Fibroblast of villous mesenchyme (primary cell): ENCODE measurements around the gene MSI2. TPM values are rescaled to one million over a fixed set of nuclear protein-coding genes. Genes with fewer than 3 reads are reported as not detected.

Experiments
- DNase-seq: peaks from one replicate; pipeline ENCODE4 v3.0.0-alpha.2; 2010; ENCODE audit warnings: low read depth
- H3K4me3 ChIP-seq: 2 replicates; pipeline ENCODE4 v1.5.1; 2011; ENCODE audit warnings: low read depth, mild to moderate bottlenecking, low read length
- total RNA-seq: library from RNA; depleted of rRNA; stranded (reverse); fragments of >200 nt; gene quantifications from 2 replicates; pipeline ENCODE4 v1.2.3, GENCODE V29; 2012
- TF ChIP-seq, protein P1 (sequence below): IDR thresholded peaks from 2 replicates; pipeline ENCODE4 v1.5.1; 2012; ENCODE audit warnings: low read depth, mild to moderate bottlenecking, low read length; ENCODE audit not compliant: insufficient read depth

MSI2 gene
- total RNA-seq, 1 donor: 50.1 TPM

GRCh38 chr17:57448759-57449283 lies 192.5 kb downstream of the MSI2 start:
- TF ChIP-seq, protein P1, sequence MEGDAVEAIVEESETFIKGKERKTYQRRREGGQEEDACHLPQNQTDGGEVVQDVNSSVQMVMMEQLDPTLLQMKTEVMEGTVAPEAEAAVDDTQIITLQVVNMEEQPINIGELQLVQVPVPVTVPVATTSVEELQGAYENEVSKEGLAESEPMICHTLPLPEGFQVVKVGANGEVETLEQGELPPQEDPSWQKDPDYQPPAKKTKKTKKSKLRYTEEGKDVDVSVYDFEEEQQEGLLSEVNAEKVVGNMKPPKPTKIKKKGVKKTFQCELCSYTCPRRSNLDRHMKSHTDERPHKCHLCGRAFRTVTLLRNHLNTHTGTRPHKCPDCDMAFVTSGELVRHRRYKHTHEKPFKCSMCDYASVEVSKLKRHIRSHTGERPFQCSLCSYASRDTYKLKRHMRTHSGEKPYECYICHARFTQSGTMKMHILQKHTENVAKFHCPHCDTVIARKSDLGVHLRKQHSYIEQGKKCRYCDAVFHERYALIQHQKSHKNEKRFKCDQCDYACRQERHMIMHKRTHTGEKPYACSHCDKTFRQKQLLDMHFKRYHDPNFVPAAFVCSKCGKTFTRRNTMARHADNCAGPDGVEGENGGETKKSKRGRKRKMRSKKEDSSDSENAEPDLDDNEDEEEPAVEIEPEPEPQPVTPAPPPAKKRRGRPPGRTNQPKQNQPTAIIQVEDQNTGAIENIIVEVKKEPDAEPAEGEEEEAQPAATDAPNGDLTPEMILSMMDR: no peak
- no peak overlapping the region for H3K4me3 ChIP-seq
- no peak for DNase-seq

- DNase-seq: no peak
- TF ChIP-seq, protein P1: no peak
- H3K4me3 ChIP-seq: no peak overlapping the region
These were observed 194.9 kb downstream of the MSI2 start for GRCh38 chr17:57451191-57451590.

DNA sequence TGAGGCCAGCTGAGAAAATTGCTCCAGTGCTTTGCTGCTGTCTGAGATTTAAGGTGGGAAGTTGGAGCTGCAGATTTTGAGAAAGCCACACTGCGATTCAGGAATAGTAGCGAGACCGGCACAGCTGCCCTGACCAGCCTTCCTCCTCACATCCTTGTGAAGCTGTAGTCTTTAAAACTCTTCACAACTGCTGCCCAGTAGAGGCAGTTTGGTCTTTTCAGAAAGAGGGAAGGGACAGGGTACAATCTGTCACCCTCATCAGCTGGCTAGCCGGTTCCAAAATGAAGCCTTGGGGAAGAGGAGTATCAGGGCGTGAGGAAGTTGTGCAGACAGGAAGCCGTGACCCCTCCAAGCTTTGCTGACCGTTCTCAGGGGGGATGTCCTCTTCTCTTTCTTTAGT lies 195.3 kb downstream of the MSI2 start:
- H3K4me3 ChIP-seq: no peak overlapping the region
- DNase-seq: no peak
- TF ChIP-seq, protein P1: no peak

- TF ChIP-seq, protein P1: no peak
- DNase-seq: no peak
- no peak overlapping the region for H3K4me3 ChIP-seq
These were observed 197.6 kb downstream of the MSI2 start for GRCh38 chr17:57453841-57454425.

GRCh38 chr17:57454729-57455062 lies 198.4 kb downstream of the MSI2 start:
- H3K4me3 ChIP-seq: no peak overlapping the region
- DNase-seq: no peak
- TF ChIP-seq, protein P1: no peak

- DNase-seq: peak; percentile 30
- H3K4me3 ChIP-seq: no peak overlapping the region
- TF ChIP-seq, protein P1: no peak
These were observed 199.0 kb downstream of the MSI2 start for GRCh38 chr17:57455063-57455914.
